IPS DF 4.7 (cell line): ENCODE data around the gene SP6.

Experiments used
- DNase-seq: peaks from one replicate; pipeline ENCODE4 v3.0.0-alpha.2; 2013; ENCODE audit warnings: low spot score; ENCODE audit errors: extremely low read depth

SP6 gene

GRCh38 chr17:47857551-47858455 lies 6.8 kb upstream of the SP6 start:
- DNase-seq, result no peak

GRCh38 chr17:47856830-47857229 lies 5.9 kb upstream of the SP6 start:
- no peak for DNase-seq

GRCh38 chr17:47855737-47856136 lies 4.8 kb upstream of the SP6 start:
- no peak for DNase-seq

GRCh38 chr17:47853616-47854015 lies 2.7 kb upstream of the SP6 start:
- no peak for DNase-seq

GRCh38 chr17:47852113-47852949 lies 1.4 kb upstream of the SP6 start:
- no peak for DNase-seq

GRCh38 chr17:47851764-47852112 lies 775 bp upstream of the SP6 start:
- no peak for DNase-seq

- DNase-seq, result no peak
These were observed 631 bp downstream of the SP6 start for GRCh38 chr17:47850373-47850691.

GRCh38 chr17:47848198-47848513 lies 2.8 kb downstream of the SP6 start:
- no peak for DNase-seq

GRCh38 chr17:47847341-47848197 lies 3.4 kb downstream of the SP6 start:
- DNase-seq, result no peak

GRCh38 chr17:47846716-47847340 lies 4.1 kb downstream of the SP6 start:
- DNase-seq, result no peak

- no peak for DNase-seq
These were observed 5.3 kb downstream of the SP6 start for GRCh38 chr17:47845716-47846075.

- no peak for DNase-seq
These were observed 5.9 kb downstream of the SP6 start for GRCh38 chr17:47844814-47845715.

- DNase-seq, result no peak
These were observed 6.7 kb downstream of the SP6 start for GRCh38 chr17:47844227-47844626.

GRCh38 chr17:47843391-47843730 lies 7.6 kb downstream of the SP6 start:
- no peak for DNase-seq

GRCh38 chr17:47841488-47842291 lies 9.3 kb downstream of the SP6 start:
- DNase-seq, result no peak

GRCh38 chr17:47840742-47841487 lies 10.0 kb downstream of the SP6 start, which contains the start of gene SCRN2:
Gene SCRN2 (minus strand): TSS chr17:47841273. CDS start chr17:47840843, 430 bp downstream.
- peak; percentile 89 for DNase-seq

GRCh38 chr17:47840001-47840741 lies 10.8 kb downstream of the SP6 start:
- DNase-seq, result no peak

GRCh38 chr17:47839071-47839470 lies 11.9 kb downstream of the SP6 start:
- no peak for DNase-seq
